ENCODE results near the gene PTCHD4. TPM values are rescaled to one million over a fixed set of nuclear protein-coding genes. Genes with fewer than 3 reads are reported as not detected.

The PTCHD4 gene
- total RNA-seq, 1 donor from 2014 or later = 1.3 TPM

DNA sequence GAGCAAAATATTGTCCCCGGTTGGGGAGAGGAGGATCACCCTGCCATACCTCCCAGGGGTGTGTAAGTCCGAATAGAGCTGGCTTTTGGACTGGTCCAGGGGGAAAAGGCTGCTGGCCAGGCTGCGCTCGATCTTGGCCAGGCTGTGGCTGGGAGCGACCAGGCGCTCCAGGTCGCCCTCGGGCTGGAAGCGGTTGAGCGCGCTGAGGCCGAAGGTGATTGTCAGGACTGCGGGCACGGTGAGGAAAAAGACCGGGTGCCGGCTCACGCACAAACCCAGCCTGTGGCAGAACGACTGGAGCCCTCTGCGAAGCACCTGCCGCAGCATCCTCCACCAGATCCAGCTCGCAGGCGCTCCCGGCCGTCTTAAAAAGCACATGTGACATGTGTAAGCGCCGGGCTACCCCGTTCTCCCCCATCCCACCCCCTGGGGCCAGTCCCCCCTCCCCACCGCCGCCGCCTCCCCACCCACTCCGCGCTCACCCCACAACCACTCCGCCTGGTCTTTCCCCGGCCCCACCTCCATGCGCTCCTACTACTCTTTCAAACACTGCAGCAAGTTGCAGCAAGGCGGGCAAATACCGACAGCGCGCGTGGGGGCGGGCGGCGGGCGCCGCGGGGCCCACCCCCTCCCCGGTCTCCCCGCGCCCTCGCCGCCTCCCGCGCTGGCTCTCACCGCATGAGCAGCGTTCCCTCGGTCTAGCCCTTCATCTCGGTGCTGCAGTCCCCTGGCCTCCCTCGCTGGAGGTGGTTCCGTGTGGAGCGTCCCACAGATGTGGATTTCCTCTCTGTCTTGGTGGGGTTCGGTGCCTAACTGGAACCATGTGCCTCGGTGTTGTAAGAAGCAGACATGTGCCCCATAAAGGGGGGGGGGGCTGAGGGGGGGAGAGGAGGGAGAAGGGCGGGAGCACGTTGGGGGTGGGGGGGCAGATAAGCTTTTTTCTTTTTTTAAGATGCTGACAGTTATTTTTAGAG is 42.4 kb downstream of the PTCHD4 start:
- TF ChIP-seq, protein P1, sequence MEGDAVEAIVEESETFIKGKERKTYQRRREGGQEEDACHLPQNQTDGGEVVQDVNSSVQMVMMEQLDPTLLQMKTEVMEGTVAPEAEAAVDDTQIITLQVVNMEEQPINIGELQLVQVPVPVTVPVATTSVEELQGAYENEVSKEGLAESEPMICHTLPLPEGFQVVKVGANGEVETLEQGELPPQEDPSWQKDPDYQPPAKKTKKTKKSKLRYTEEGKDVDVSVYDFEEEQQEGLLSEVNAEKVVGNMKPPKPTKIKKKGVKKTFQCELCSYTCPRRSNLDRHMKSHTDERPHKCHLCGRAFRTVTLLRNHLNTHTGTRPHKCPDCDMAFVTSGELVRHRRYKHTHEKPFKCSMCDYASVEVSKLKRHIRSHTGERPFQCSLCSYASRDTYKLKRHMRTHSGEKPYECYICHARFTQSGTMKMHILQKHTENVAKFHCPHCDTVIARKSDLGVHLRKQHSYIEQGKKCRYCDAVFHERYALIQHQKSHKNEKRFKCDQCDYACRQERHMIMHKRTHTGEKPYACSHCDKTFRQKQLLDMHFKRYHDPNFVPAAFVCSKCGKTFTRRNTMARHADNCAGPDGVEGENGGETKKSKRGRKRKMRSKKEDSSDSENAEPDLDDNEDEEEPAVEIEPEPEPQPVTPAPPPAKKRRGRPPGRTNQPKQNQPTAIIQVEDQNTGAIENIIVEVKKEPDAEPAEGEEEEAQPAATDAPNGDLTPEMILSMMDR (conservative IDR thresholded peaks at IDR 0.05; ENCODE audit: low read depth, low read length) = no peak
- DNase-seq (ENCODE audit: low read depth) = no peak
- peak overlapping the region; percentile 36 for H3K4me3 ChIP-seq (ENCODE audit: low read depth, low read length)

DNA sequence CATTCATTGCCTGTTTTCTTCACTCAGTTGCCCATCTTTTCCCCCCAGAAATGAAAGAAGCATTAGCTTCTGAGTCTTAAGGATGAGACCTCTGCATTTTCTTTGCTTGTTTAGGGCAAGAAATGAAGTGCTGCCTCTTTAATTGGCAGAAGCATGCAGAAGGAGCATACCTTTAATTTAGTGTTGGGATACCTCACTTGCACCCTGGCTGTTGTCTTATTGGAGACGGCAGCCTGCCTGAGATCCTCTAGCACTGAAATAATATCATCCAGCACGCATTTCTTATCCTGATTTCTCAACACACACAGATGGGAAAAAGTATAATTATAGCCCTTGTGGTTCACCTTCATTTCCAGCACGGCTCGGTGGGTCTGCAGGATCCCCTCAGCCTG is 43.1 kb downstream of the PTCHD4 start:
- no peak for DNase-seq (ENCODE audit: low read depth)
- no peak overlapping the region for H3K4me3 ChIP-seq (ENCODE audit: low read depth, low read length)
- TF ChIP-seq, protein P1 (conservative IDR thresholded peaks at IDR 0.05; ENCODE audit: low read depth, low read length) = no peak

DNA sequence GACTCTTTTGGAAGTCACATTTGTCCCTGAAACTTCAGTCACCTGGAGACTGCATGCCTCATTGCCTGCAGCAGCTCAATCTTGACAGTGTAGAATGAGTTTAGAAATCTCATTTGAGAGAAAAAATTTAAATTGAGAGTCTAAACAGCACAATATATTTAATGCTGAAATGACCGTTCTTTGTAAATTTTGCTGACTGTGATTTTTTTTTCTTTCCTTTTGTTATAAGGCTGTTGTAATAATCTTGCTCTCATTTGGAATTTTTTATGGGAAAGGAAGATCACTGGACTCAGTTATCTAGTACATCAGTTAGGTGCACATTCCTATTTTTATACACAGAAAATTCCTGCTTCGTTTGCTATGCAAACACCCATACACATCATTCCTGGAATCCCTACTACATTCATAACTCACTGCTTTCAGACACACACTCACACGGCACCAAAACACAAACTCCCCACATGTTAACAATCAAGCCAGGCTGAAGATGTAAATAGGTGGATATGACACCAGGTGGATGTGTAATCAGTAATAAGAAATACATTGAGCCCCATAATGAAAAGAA is 43.8 kb downstream of the PTCHD4 start:
- no peak for DNase-seq (ENCODE audit: low read depth)
- no peak overlapping the region for H3K4me3 ChIP-seq (ENCODE audit: low read depth, low read length)
- TF ChIP-seq, protein P1 (conservative IDR thresholded peaks at IDR 0.05; ENCODE audit: low read depth, low read length) = no peak

DNA sequence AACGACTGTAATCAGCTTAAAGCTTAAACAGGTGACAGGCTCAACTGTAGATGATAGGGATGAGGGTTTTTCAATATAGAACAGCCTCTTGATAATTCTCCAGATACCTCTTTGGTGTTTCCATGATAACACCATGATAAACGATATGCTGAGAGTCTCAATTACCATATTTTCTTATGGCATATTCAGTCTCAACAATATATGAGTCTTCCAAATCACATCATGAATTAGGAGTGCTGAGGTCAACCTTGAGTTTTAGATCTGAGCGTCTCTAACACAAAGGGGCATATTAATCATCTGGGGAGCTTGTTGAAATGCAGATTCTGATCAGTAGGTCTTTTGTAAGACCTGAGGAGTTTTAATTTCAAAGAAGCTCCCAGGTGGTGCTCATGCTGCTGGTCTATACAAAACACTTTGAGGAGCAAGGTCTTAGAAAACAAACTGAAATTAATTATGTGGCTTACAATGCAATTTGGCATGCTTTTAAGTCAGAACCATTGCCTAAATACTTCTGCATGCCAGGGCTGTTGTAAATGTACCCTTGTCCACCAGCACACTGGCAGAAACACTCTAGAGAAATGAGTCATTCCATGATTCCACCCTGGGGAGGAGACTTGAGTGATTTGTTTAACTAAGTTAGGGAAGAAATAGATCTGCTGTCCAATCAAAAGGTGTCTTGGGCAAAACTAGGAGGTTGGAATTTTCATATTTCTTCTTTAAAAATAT is 49.6 kb downstream of the PTCHD4 start:
- DNase-seq (ENCODE audit: low read depth) = no peak
- TF ChIP-seq, protein P1 (conservative IDR thresholded peaks at IDR 0.05; ENCODE audit: low read depth, low read length) = no peak
- no peak overlapping the region for H3K4me3 ChIP-seq (ENCODE audit: low read depth, low read length)

Data from epithelial cell of proximal tubule (primary cell).